ENCODE measurements around the gene SULT2B1.

GRCh38 chr19:48575931-48576622, 24.1 kb downstream of the SULT2B1 start:
- no peak for TF ChIP-seq CTCF (conservative IDR thresholded peaks at IDR 0.05; ENCODE audit: low read length)
- no peak for TF ChIP-seq EZH2phosphoT487 (IDR thresholded peaks at IDR 0.05; ENCODE audit: borderline replicate concordance, low read depth, low read length)
